ENCODE data around the gene HBD. TPM values are rescaled to one million over a fixed set of nuclear protein-coding genes. Genes with fewer than 3 reads are reported as not detected.

Gene HBD
- total RNA-seq, 2 experiments from 2014 or later = not detected

DNA sequence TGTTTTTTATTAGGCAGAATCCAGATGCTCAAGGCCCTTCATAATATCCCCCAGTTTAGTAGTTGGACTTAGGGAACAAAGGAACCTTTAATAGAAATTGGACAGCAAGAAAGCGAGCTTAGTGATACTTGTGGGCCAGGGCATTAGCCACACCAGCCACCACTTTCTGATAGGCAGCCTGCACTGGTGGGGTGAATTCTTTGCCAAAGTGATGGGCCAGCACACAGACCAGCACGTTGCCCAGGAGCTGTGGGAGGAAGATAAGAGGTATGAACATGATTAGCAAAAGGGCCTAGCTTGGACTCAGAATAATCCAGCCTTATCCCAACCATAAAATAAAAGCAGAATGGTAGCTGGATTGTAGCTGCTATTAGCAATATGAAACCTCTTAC lies 8.8 kb downstream of the HBD start:
- ATAC-seq = no peak
- intact Hi-C loops (cut with micrococcal nuclease) = no loop called here
- Mint-ChIP-seq H3K36me3 (ENCODE audit: low read depth) (no peaks in the 10 kb centered on the region), H3K27me3 (peaks cover 5% of the 10 kb centered on the region), H3K4me3 (no peak overlapping the region), H3K4me1 (ENCODE audit: low read depth) (no peaks in the 10 kb centered on the region), H3K9me3 (no peaks in the 10 kb centered on the region), H3K27ac (no peak overlapping the region)
- ChIA-PET POLR2A (interaction anchor here (0.5 kb wide), 1 partner anchor 17 kb away, joined by 3 read pairs; no protein-coding TSS in a partner anchor), CTCF (interaction anchor here (0.6 kb wide), 1 partner anchor 120 kb away, joined by 3 read pairs; no protein-coding TSS in a partner anchor)
- no peak for DNase-seq
- no peak for TF ChIP-seq CTCF (IDR thresholded peaks at IDR 0.05)

DNA sequence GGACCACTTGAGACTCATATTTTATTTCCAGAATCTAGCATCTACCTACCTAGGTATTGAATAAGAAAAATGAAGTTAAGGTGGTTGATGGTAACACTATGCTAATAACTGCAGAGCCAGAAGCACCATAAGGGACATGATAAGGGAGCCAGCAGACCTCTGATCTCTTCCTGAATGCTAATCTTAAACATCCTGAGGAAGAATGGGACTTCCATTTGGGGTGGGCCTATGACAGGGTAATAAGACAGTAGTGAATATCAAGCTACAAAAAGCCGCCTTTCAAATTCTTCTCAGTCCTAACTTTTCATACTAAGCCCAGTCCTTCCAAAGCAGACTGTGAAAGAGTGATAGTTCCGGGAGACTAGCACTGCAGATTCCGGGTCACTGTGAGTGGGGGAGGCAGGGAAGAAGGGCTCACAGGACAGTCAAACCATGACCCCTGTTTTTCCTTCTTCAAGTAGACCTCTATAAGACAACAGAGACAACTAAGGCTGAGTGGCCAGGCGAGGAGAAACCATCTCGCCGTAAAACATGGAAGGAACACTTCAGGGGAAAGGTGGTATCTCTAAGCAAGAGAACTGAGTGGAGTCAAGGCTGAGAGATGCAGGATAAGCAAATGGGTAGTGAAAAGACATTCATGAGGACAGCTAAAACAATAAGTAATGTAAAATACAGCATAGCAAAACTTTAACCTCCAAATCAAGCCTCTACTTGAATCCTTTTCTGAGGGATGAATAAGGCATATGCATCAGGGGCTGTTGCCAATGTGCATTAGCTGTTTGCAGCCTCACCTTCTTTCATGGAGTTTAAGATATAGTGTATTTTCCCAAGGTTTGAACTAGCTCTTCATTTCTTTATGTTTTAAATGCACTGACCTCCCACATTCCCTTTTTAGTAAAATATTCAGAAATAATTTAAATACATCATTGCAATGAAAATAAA lies 9.5 kb downstream of the HBD start:
- Mint-ChIP-seq H3K36me3 (ENCODE audit: low read depth) (no peaks in the 10 kb centered on the region), H3K4me3 (no peak overlapping the region), H3K27me3 (peaks cover 5% of the 10 kb centered on the region), H3K9me3 (no peaks in the 10 kb centered on the region), H3K27ac (no peak overlapping the region), H3K4me1 (ENCODE audit: low read depth) (no peaks in the 10 kb centered on the region)
- ChIA-PET POLR2A (no interaction called here), CTCF (interaction anchor here (0.6 kb wide), 1 partner anchor 119 kb away, joined by 3 read pairs; no protein-coding TSS in a partner anchor)
- intact Hi-C loops (cut with micrococcal nuclease) = no loop called here
- no peak for TF ChIP-seq CTCF (IDR thresholded peaks at IDR 0.05)
- ATAC-seq (no peak), DNase-seq (no peak)

GRCh38 chr11:5223686-5224085 lies 10.6 kb downstream of the HBD start:
- Mint-ChIP-seq H3K4me1 (ENCODE audit: low read depth) (no peaks in the 10 kb centered on the region), H3K27me3 (peaks cover 5% of the 10 kb centered on the region), H3K36me3 (ENCODE audit: low read depth) (no peaks in the 10 kb centered on the region), H3K27ac (no peak overlapping the region), H3K4me3 (no peak overlapping the region), H3K9me3 (peaks cover 3% of the 10 kb centered on the region)
- TF ChIP-seq CTCF (IDR thresholded peaks at IDR 0.05) = no peak
- POLR2A ChIA-PET = no interaction called here
- no peak for ATAC-seq
- CTCF ChIA-PET = no interaction called here
- no peak for DNase-seq
- intact Hi-C loops (cut with micrococcal nuclease) = no loop called here

GRCh38 chr11:5223146-5223545 lies 11.1 kb downstream of the HBD start:
- no peak overlapping the region for H3K27ac Mint-ChIP-seq
- ATAC-seq (no peak), DNase-seq (no peak)
- H3K9me3 Mint-ChIP-seq = peaks cover 4% of the 10 kb centered on the region
- ChIA-PET CTCF (no interaction called here), POLR2A (no interaction called here)
- H3K36me3 Mint-ChIP-seq (ENCODE audit: low read depth) = no peaks in the 10 kb centered on the region
- peaks cover 5% of the 10 kb centered on the region for H3K27me3 Mint-ChIP-seq
- TF ChIP-seq CTCF (IDR thresholded peaks at IDR 0.05) = no peak
- no peaks in the 10 kb centered on the region for H3K4me1 Mint-ChIP-seq (ENCODE audit: low read depth)
- intact Hi-C loops (cut with micrococcal nuclease) = no loop called here
- no peak overlapping the region for H3K4me3 Mint-ChIP-seq

DNA sequence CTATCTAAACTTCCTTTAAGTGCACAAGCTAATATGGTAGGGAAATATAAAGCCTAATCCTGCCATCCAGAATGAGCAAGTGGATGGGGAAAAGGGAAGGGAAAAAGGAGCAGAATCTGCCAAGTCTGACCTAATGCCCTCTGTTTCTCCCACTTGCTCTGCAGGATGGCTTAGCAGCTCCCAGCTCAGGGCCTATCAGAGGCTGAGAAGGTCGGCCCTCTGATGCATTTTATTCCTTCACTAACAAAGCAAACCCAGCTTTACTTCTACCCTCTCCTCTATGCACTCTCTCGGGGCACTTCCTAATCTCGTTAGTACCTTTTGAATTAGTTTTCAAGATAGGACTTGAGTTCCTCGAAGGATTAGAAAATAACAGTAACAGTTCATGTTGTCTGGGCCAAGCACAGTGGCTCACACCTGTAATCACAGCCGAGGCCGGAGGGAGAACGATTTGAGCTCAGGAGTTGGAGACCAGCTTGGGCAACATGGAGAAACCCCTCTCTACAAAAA lies 23.9 kb downstream of the HBD start:
- POLR2A ChIA-PET = no interaction called here
- ATAC-seq = no peak
- H3K36me3 Mint-ChIP-seq (ENCODE audit: low read depth) = no peaks in the 10 kb centered on the region
- H3K4me3 Mint-ChIP-seq = no peak overlapping the region
- no peak overlapping the region for H3K27ac Mint-ChIP-seq
- H3K4me1 Mint-ChIP-seq (ENCODE audit: low read depth) = no peaks in the 10 kb centered on the region
- CTCF ChIA-PET = no interaction called here
- DNase-seq = no peak
- H3K9me3 Mint-ChIP-seq = peaks cover 2% of the 10 kb centered on the region
- no peak for TF ChIP-seq CTCF (IDR thresholded peaks at IDR 0.05)
- no peaks in the 10 kb centered on the region for H3K27me3 Mint-ChIP-seq
- intact Hi-C loops (cut with micrococcal nuclease) = no loop called here
